NCI-H2107 treated with DMSO at 0.1 percent for 48 hours (cell line): ENCODE measurements around the gene MISP3.

Source experiments
- DNase-seq: peaks from one replicate; lab custom pipeline; 2025; ENCODE audit not compliant: unreplicated experiment; lab: John Stamatoyannopoulos, UW

Gene MISP3

DNA sequence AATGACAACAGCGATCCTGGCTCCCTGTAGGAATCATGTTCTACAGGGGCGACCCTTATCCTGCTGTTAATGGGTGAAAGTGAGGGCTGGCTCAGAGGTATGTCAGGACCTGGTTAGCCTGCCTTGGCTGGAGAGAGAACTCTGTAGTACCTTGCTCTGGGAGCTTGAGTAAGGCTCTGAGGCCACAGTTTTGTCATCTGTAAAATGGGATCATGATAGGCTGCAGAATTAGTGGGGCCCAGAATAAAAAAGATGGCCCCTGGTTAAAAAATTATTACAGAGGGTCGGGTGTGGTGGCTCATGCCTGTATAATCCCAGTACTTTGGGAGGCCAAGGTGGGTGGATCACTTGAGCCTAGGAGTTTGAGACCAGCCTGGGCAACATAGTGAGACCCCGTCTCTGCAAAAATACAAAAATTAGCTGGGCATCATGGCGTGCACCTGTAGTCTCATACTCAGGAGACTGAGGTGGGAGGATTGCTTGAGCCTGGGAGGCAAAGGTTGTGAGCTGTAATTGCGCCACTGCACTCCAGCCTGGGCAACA lies 28.5 kb downstream of the MISP3 start:
- no peak for DNase-seq

DNA sequence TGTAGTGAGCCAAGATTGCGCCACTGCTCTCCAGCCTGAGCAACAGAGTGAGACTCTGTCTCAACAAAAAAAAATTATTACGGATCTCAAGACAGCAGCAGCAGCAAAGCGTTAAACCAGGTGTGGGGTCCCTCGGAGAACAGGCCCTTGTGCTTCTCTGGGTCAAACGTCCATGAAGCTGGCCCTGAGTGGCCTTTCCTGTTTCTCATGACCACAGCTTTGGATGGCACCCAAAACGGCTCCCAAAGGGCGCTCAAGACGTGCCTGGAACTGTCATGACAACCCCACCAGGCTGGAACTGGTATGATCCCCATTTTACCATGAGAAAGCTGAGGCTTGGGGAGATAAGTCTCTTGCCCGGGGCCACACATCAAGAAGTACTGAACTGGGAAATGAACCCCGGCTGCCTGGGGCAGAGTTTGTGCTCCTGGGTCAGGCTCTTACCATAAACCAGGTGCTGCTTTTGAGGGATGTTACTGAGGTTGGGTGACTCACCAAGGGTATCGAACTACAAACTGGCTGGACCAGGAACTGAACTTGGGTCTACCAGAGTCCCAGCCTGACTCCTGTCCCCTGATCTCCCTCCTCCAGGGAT lies 29.6 kb downstream of the MISP3 start:
- DNase-seq, result no peak

DNA sequence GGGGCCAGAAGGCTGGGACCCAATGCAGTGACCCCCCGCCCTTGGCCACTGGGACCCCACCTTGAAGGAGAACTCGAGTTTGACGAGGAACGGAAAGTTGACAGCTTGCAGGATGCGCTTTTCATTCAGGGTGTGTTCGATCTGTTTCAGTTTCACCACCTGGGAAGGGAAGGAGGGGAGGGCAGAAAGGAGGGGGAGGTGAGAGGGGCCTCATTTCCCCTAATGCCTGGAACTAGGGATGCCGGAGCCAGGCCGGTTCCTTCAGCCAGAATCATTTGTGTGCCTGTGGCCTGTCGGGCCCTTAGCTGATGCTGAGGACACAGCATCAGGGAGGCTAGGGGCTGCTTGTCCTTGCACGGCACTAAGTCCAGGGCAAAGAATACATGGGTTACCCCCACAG lies 30.2 kb downstream of the MISP3 start:
- no peak for DNase-seq

- no peak for DNase-seq
These were observed 30.7 kb downstream of the MISP3 start for GRCh38 chr19:14103310-14103709.

GRCh38 chr19:14105680-14106079 lies 33.1 kb downstream of the MISP3 start:
- DNase-seq, result no peak

DNA sequence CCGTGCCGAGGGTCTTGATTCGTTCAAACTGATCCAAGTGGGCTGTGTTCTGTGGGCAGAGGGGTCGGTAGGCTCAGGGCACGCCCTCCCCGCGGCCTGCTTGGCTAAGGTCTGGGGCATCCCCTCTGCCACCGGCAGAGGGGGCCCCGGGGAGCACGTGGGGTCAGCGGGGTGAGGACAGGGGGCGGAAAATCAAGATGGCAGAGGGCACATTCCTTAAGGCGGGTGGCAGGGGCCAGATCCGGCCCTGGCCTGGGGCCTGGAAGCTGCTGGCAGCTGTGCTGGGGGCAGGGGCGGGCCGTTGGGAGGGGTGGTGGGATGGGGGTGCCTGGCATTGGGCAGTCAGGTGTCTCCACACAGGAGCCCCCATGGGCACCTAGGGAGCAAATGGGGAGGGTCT lies 34.3 kb downstream of the MISP3 start:
- no peak for DNase-seq

GRCh38 chr19:14107581-14108461 lies 35.2 kb downstream of the MISP3 start:
- no peak for DNase-seq

- DNase-seq, result no peak
These were observed 38.1 kb downstream of the MISP3 start for GRCh38 chr19:14110650-14111049.

DNA sequence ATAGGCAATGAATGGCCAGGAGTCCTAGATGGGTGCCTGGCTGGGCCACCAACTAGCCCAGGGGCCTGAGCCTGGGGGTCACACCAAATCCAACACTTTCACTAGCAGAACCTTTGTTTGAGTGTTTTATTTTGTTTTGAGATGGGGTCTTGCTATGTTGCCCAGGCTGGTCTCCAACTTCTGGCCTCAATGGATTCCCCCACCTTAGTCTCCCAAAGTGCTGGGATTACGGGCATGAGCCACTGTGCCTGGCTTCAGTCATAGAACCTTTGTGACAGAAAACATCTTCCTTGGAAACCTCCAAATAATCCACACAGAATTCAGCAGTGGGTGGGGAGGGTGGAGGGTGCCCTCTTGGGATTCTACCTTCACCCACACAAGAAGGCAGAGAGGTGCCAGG lies 38.9 kb downstream of the MISP3 start:
- DNase-seq, result no peak

DNA sequence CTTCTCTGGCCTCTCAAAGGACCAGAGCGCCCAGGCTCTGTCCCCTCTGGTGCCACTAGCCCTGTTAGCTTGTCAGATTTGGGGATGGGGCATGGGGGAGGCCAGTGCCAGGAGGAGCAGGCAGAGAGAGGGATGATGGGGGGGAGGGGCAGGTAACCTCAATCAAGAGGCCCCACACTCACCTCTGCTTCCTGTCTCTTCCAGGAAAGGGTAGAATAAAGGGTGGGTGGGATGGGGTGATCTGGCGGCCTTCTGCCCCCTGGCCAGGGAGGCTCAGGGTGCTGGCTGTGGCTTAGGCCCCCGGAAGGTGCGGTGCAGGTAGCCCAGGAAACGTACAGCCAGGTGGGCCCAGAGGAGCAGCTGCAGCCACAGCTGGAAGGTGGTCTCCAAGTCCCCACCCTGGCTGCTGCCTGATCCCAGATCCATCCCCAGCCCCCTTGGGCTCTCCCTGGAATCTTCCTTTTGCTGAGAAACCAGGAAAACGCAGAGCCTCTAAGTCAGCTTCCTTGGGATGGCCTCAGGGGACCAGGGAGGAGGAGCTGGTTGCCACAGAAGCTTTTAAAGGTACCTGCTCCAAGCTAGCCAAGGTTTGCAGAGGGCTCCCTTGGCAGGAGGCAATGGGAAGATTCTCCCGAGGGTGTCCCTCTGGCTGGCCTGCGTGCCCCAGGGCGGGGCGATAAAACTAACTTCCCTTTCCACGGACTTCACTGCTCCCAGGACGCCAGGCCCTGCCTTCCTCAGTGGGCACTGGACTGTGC lies 39.6 kb downstream of the MISP3 start:
- DNase-seq, result no peak

GRCh38 chr19:14112809-14113385 lies 40.3 kb downstream of the MISP3 start:
- DNase-seq, result no peak

DNA sequence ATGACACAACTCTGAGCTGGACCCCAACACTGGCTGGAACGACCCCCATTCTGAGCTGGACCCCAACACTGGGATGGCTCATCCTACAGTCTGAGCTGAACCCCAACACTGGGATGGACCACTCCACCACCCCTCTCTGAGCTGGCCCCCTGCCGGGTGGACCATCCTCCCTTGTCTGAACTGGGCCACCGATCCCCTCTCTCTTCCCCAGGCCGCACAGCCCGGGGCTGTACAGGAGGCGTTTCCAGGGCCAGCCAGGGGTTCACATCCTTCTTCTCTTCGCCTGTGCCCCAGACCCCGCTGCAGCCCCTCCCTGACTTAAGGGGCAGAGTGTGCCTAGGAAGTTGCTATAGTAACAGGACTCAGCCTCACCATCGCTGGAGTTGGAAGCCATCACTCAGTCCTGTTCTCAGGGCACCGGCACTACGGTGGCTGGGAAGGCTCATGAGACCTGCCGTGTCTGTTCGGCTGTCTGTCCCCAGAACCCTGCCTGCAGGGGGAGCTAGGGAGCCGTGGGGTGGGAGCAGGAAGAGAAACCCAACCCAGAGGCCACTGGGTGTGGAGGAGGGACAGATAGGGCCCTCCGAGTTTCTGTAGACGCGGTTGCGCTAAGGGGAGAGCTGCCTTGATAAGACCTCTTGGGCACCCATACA lies 41.3 kb downstream of the MISP3 start:
- no peak for DNase-seq

GRCh38 chr19:14114439-14114838 lies 41.9 kb downstream of the MISP3 start:
- no peak for DNase-seq

DNA sequence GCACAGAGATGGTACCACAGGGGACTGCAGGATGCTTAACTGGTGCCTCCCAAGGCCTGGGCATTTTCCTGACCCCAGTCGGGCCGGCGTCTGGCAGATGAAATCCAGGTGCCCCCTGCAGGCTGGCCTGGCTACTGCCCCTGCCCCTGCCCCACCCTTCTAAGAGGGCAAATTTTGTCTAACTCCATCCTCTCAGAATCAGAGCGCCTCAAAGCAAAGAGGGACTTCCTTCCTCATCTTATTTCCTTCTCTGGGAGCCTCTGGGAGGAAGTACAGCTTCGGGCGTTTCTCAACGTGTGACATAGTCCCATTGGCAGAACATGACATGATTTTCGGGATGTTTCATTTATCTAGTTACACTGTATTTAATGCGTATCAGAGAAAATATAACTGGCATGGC lies 42.3 kb downstream of the MISP3 start:
- DNase-seq, result no peak

DNA sequence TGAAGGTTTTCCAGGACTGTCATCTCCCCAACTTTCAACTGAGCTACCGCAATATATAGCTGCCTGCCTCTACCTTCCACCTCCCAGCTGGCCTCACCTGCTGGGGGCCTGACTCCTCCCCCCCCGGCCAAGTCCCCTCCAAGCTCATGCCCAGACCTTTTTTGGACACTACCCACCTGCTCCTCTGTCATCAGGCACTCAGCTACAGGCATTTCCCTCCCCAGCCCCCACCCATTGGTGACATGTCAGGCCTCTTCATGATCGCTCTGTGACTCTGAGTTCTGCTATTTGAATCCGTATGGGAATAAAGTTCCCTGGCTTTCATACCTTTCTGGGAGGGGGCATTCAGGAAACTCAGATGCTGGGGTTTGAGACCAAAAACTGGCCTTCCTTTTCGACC lies 43.2 kb downstream of the MISP3 start:
- no peak for DNase-seq

GRCh38 chr19:14116525-14116917 lies 43.9 kb downstream of the MISP3 start:
- DNase-seq, result no peak

DNA sequence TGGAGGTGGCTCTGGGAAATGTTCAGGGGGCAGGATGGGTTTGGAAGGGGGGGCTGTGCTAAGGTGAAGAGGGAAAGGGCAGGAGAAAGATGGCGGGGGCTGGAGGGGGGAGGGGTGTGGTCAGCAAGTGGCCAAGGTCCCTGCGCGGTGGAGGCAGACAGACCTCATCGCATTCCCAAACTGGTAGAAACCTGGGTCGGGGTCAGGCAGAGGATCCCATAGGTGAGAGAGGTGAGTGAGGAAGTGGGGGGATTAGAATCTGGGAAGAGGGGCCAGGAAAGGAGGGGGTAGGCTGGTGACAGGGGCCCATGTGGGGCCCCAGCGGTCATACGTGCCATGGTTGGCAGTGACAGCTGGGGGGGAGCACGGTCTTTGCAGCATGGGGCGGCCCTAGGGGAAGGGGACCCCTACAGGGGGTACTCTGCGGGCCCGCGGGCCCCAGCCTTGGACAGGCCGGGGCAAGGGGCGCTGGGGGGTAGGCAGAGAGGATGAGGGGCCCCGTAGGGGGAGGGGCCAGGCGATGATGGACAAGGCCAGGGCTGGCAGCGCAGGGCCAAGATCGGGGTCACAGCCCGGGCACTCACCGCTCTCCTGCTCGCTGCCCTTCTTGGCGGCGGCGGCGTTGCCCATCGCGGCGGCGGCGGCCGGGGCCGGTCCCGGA lies 44.5 kb downstream of the MISP3 start:
- DNase-seq, result no peak

- DNase-seq, result peak; percentile 86
These were observed 45.1 kb downstream of the MISP3 start, which contains the start of gene PRKACA for GRCh38 chr19:14117668-14118164. Gene PRKACA, minus strand, starts transcription at chr19:14117762. Its CDS starts 215 bp downstream, at chr19:14117547.

- peak; percentile 54 for DNase-seq
These were observed 45.8 kb downstream of the MISP3 start for GRCh38 chr19:14118165-14119051.
